ENCODE results near the gene ENOX1.
"Not testable (repeated sequence)": the region's sequence is repeated elsewhere in the genome, so short reads cannot be mapped to it uniquely, and the experiment has no call there.

The ENOX1 gene

DNA sequence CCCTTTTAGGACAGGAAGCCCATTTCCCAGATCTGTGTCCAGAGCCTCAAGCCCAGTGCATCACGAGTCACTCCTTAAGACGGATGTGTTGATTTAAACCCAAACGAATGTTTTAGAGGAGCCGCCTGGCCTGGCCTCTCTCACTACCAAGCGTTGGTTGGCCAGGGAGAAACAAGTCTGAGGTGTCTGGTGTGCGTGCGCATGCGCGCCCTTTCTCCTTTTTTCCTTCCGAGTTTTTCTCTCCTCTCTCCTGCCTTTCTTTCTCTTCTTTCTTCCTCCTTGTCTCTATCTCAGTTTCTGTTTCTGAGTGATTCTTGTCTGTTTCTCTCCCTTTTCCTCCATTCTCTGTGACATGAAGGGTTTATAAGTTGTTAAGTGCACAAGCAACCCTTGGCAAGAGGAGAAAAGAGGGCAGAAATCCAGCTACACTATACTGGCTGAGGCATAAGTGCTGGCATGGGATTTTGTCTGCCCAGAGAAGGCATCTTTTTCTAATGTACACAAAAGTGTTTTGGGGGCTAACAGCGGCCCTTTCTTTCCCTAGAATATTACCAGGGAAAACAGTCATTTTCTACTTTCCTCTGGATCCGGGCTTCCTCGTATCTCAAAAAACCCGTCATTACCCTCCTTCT lies 592.9 kb downstream of the ENOX1 start:
- H3K36me3 ChIP-seq (ENCODE audit: control insufficient read depth, insufficient read depth, low read length): no peaks in the 10 kb centered on the region
- no peaks in the 10 kb centered on the region for H3K4me1 ChIP-seq (ENCODE audit: control insufficient read depth, insufficient read depth, low read length)
- no peak overlapping the region for H3K9ac ChIP-seq (ENCODE audit: low read depth, low read length)
- H3K9me3 ChIP-seq (ENCODE audit: control insufficient read depth, insufficient read depth, low read length): no peaks in the 10 kb centered on the region
- H3K4me3 ChIP-seq (ENCODE audit: low read depth, low read length): no peak overlapping the region
- H3K27me3 ChIP-seq (ENCODE audit: control insufficient read depth, insufficient read depth, low read length): peaks cover 3% of the 10 kb centered on the region

DNA sequence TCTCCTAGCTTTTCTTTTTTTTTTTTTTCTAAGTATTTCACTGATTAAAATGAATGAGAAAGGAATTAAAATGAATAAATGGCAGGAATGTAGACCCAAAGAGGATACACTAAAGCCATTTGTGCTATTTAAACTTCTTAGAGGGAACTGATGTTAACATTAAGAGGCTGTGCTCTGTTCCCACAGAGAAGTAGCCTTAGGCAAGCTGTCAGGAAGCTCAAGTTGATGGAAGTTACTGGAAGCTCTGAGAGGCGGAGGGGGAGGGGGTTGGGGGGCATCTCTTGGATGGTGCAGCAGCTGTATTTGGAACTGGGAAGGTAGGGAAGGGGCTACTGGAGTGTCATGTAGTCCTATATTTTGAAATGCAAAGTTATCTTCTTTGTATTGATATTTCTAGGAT lies 595.2 kb downstream of the ENOX1 start:
- peaks cover 3% of the 10 kb centered on the region for H3K27me3 ChIP-seq (ENCODE audit: control insufficient read depth, insufficient read depth, low read length)
- H3K4me1 ChIP-seq (ENCODE audit: control insufficient read depth, insufficient read depth, low read length): no peaks in the 10 kb centered on the region
- no peak overlapping the region for H3K9ac ChIP-seq (ENCODE audit: low read depth, low read length)
- H3K4me3 ChIP-seq (ENCODE audit: low read depth, low read length): no peak overlapping the region
- no peaks in the 10 kb centered on the region for H3K36me3 ChIP-seq (ENCODE audit: control insufficient read depth, insufficient read depth, low read length)
- H3K9me3 ChIP-seq (ENCODE audit: control insufficient read depth, insufficient read depth, low read length): no peaks in the 10 kb centered on the region

DNA sequence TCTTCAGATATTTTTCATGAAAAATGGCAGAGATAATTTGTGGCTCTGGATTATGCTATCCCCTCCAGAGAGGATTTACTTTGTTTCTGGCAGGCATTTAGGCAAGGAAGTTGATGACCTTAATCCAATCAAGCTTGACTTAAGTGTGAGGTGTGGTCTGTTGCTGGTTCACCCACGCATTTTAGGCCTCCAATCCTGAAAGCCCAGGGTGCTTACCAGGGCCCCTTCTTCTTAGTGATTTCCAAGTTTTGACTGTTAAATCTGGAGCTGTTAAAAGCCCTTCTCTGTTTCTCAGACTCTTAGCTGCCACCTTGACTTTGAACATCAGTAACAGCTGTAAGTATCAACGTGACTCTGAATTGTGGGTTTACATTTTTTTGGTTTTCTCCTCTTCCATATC lies 601.5 kb downstream of the ENOX1 start:
- Histone ChIP-seq H3K4me1 (ENCODE audit: control insufficient read depth, insufficient read depth, low read length) (no peaks in the 10 kb centered on the region), H3K4me3 (ENCODE audit: low read depth, low read length) (no peak overlapping the region), H3K9ac (ENCODE audit: low read depth, low read length) (no peak overlapping the region), H3K27me3 (ENCODE audit: control insufficient read depth, insufficient read depth, low read length) (no peaks in the 10 kb centered on the region), H3K9me3 (ENCODE audit: control insufficient read depth, insufficient read depth, low read length) (no peaks in the 10 kb centered on the region), H3K36me3 (ENCODE audit: control insufficient read depth, insufficient read depth, low read length) (no peaks in the 10 kb centered on the region)

DNA sequence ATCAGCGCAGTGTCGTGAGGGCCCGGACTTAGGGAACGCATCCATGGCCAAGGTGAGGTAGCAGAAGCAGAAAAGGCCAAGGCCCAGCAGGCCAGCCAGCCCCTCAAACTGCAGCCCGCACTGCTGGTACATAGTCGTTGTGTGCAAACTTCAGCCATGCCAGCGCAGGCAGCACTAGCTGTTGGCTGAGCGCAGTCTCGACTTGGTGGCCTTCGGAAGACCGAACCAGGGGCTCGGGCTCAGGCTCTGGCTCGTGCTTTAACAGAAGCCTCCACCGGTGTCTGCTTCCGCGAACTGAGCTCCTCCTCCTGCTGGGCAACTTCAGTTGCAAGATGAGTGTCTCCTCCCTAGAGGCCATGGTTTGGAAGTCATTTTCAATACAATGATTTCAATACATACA lies 605.9 kb downstream of the ENOX1 start:
- Histone ChIP-seq H3K9me3 (ENCODE audit: control insufficient read depth, insufficient read depth, low read length) (no peaks in the 10 kb centered on the region), H3K36me3 (ENCODE audit: control insufficient read depth, insufficient read depth, low read length) (no peaks in the 10 kb centered on the region), H3K4me3 (ENCODE audit: low read depth, low read length) (no peak overlapping the region), H3K27me3 (ENCODE audit: control insufficient read depth, insufficient read depth, low read length) (no peaks in the 10 kb centered on the region), H3K4me1 (ENCODE audit: control insufficient read depth, insufficient read depth, low read length) (no peaks in the 10 kb centered on the region), H3K9ac (ENCODE audit: low read depth, low read length) (no peak overlapping the region)

DNA sequence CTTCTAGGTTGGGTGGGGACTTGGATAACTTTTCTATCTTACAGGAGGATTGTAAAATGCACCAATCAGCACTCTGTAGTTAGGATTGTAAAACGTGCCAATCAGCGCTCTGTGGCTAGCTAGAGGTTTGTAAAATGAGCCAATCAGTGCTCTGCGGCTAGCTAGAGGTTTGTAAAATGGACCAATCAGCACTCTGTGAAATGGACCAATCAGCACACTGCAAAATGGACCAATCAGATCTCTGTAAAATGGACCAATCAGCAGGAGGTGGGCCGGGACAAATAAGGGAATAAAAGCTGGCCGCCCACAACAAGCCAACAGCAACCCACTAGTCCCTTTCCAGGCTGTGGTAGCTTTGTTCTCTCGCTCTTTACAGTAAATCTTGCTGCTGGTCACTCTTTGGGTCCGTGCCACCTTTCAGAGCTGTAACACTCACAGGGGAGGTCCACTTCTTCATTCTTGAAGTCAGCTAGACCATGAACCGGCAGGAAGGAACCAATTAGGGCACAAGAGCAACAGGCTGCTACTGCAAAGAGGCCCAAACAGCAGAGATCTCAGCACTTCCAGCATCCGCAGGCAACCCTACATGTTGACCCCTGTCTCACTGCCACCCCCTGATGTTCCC lies 606.6 kb downstream of the ENOX1 start:
- Histone ChIP-seq H3K36me3 (ENCODE audit: control insufficient read depth, insufficient read depth, low read length) (no peaks in the 10 kb centered on the region), H3K9ac (ENCODE audit: low read depth, low read length) (no peak overlapping the region), H3K4me3 (ENCODE audit: low read depth, low read length) (no peak overlapping the region), H3K9me3 (ENCODE audit: control insufficient read depth, insufficient read depth, low read length) (no peaks in the 10 kb centered on the region), H3K4me1 (ENCODE audit: control insufficient read depth, insufficient read depth, low read length) (no peaks in the 10 kb centered on the region), H3K27me3 (ENCODE audit: control insufficient read depth, insufficient read depth, low read length) (no peaks in the 10 kb centered on the region)

DNA sequence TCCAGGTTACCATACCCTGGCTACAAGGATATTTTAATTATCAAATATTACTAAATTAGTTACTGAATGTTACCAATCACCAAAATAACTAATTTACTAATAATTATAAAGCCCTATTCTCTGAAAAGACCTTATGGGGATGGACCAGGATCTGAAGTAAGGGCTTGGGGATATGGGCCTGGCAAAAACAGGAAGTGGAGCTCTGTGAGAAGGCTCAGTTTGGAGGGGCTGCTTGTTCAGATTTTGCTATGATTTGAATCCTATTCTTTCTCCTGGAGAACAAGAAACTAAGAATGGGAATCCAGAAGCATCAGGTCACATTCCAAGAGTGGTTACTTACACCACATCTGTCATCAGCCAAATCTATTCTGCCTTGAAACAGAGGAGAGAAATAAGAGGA lies 615.3 kb downstream of the ENOX1 start:
- Histone ChIP-seq H3K4me3 (ENCODE audit: low read depth, low read length) (no peak overlapping the region), H3K9ac (ENCODE audit: low read depth, low read length) (no peak overlapping the region), H3K36me3 (ENCODE audit: control insufficient read depth, insufficient read depth, low read length) (no peaks in the 10 kb centered on the region), H3K4me1 (ENCODE audit: control insufficient read depth, insufficient read depth, low read length) (peaks cover 3% of the 10 kb centered on the region), H3K27me3 (ENCODE audit: control insufficient read depth, insufficient read depth, low read length) (no peaks in the 10 kb centered on the region), H3K9me3 (ENCODE audit: control insufficient read depth, insufficient read depth, low read length) (no peaks in the 10 kb centered on the region)

DNA sequence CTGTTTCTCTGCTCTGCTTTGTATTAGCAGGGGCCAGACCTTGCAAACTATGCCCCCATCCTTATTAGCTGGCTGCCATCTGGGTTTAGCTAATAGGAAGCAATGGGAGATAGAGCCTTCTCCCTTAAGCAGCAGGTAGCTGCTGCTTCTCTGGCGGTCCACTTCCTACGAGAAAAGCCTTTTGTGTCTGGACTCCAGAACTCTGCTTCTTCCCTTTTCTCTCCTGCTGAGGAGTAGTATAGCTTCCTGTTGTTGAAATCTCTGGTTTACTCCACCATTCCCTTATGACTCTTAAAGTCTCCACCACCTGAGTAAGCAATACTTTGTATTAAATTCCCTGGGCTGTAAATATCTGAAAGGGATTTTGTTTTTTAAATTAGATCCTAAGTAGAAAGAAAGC lies 616.3 kb downstream of the ENOX1 start:
- no peaks in the 10 kb centered on the region for H3K36me3 ChIP-seq (ENCODE audit: control insufficient read depth, insufficient read depth, low read length)
- H3K4me1 ChIP-seq (ENCODE audit: control insufficient read depth, insufficient read depth, low read length): peaks cover 3% of the 10 kb centered on the region
- H3K9me3 ChIP-seq (ENCODE audit: control insufficient read depth, insufficient read depth, low read length): no peaks in the 10 kb centered on the region
- H3K4me3 ChIP-seq (ENCODE audit: low read depth, low read length): no peak overlapping the region
- no peaks in the 10 kb centered on the region for H3K27me3 ChIP-seq (ENCODE audit: control insufficient read depth, insufficient read depth, low read length)
- no peak overlapping the region for H3K9ac ChIP-seq (ENCODE audit: low read depth, low read length)

DNA sequence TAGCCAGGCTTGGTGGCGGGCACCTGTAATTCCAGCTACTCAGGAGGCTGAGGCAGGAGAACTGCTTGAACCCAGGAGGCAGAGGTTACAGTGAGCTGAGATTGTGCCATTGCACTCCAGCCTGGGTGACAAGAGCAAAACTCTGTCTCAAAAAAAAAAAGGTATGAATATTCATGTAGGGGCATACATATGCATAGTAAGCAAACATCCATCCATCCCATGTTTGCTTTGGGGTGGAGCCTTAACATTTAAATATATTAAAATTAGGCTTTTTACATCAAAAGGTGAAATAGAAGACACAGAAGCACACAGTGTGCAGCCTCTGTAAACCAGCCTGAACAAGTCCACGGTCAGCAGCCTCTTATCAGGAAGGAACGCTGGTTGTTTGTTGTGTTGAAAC lies 618.3 kb downstream of the ENOX1 start:
- not testable (repeated sequence) for H3K36me3 ChIP-seq (ENCODE audit: control insufficient read depth, insufficient read depth, low read length); H3K4me3 ChIP-seq (ENCODE audit: low read depth, low read length); H3K4me1 ChIP-seq (ENCODE audit: control insufficient read depth, insufficient read depth, low read length); H3K9ac ChIP-seq (ENCODE audit: low read depth, low read length); H3K9me3 ChIP-seq (ENCODE audit: control insufficient read depth, insufficient read depth, low read length); H3K27me3 ChIP-seq (ENCODE audit: control insufficient read depth, insufficient read depth, low read length)

DNA sequence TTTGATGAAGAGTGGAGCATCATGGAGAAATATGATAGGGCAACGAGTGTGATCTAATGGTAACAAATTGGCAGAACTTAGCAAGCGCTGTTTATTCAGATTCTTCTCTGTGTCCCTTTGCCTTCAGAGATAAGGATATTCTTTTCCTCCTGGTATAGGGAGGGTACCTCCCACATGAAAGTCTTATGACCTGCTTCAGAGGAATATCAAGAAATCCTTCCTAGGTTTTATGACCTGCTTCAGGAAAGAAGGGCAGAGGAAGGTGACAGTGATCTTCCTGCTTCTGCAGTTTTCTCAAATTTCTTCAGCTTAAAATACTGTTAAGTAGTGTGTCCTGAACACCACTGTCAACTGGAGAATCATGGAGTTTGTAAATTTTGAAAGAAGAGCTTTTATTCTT lies 619.0 kb downstream of the ENOX1 start:
- no peaks in the 10 kb centered on the region for H3K27me3 ChIP-seq (ENCODE audit: control insufficient read depth, insufficient read depth, low read length)
- H3K4me3 ChIP-seq (ENCODE audit: low read depth, low read length): no peak overlapping the region
- H3K9ac ChIP-seq (ENCODE audit: low read depth, low read length): no peak overlapping the region
- H3K4me1 ChIP-seq (ENCODE audit: control insufficient read depth, insufficient read depth, low read length): peaks cover 3% of the 10 kb centered on the region
- H3K36me3 ChIP-seq (ENCODE audit: control insufficient read depth, insufficient read depth, low read length): no peaks in the 10 kb centered on the region
- no peaks in the 10 kb centered on the region for H3K9me3 ChIP-seq (ENCODE audit: control insufficient read depth, insufficient read depth, low read length)

DNA sequence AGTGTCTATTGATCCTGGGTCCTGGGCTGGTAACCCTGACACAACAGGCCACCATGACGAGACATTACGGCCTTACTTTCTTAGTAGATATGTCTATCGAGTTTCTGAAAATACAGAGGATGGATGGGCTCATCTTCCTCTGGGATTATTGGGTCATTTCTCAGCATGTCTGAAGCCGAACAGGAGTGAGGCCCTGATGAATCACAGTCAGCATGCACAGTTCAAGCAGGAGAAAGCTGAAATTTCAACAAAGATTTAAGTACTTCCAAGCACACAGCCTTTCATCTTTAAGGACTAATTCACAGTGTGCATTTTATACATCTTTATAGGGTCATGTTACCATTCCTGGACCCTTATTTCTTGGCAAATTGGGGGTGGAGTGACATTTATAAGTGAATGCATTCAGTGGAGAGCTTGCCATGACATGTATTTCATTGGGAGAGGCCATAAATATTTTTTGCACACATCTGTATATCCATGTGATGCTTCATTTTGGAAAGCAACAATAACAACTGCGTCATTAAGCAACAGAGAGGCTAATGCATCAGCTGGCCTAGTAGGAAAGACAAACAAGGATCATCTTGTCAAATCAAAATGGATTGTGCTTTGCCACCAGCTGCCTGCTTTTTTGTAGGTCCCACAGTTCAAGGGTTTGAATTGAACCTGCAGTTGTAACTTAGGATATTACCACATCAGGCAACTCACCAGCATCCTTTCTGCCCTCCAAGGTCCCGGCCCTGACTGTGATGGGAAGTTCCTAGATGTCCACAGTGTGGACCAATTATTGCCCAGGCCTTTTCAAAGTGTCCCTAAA lies 619.9 kb downstream of the ENOX1 start:
- no peak overlapping the region for H3K9ac ChIP-seq (ENCODE audit: low read depth, low read length)
- H3K36me3 ChIP-seq (ENCODE audit: control insufficient read depth, insufficient read depth, low read length): no peaks in the 10 kb centered on the region
- H3K4me1 ChIP-seq (ENCODE audit: control insufficient read depth, insufficient read depth, low read length): peaks cover 3% of the 10 kb centered on the region
- no peaks in the 10 kb centered on the region for H3K9me3 ChIP-seq (ENCODE audit: control insufficient read depth, insufficient read depth, low read length)
- no peak overlapping the region for H3K4me3 ChIP-seq (ENCODE audit: low read depth, low read length)
- no peaks in the 10 kb centered on the region for H3K27me3 ChIP-seq (ENCODE audit: control insufficient read depth, insufficient read depth, low read length)
